ENCODE data around the gene UBP1.
A peak's percentile ranks its signal among the peaks of the same experiment; 100 is the strongest.
"Not testable (repeated sequence)": the region's sequence is repeated elsewhere in the genome, so short reads cannot be mapped to it uniquely, and the experiment has no call there.

The UBP1 gene

GRCh38 chr3:33388374-33389100 is 51.7 kb downstream of the UBP1 start:
- no peak for DNase-seq

GRCh38 chr3:33386631-33387030 is 53.6 kb downstream of the UBP1 start:
- DNase-seq: no peak

GRCh38 chr3:33385423-33385822 is 54.8 kb downstream of the UBP1 start:
- peak; percentile 69 for DNase-seq

GRCh38 chr3:33383951-33384350 is 56.3 kb downstream of the UBP1 start:
- no peak for DNase-seq

GRCh38 chr3:33380653-33381052 is 59.6 kb downstream of the UBP1 start:
- DNase-seq: no peak

GRCh38 chr3:33377931-33378330 is 62.3 kb downstream of the UBP1 start:
- no peak for DNase-seq

- no peak for DNase-seq
Observed at GRCh38 chr3:33377489-33377888, 62.7 kb downstream of the UBP1 start.

GRCh38 chr3:33373082-33373437 is 67.1 kb downstream of the UBP1 start:
- no peak for DNase-seq

GRCh38 chr3:33372218-33373081 is 67.8 kb downstream of the UBP1 start:
- peak; percentile 59 for DNase-seq

GRCh38 chr3:33364531-33365128 is 75.6 kb downstream of the UBP1 start:
- no peak for DNase-seq

- DNase-seq: no peak
Observed at GRCh38 chr3:33364060-33364459, 76.1 kb downstream of the UBP1 start.

GRCh38 chr3:33363113-33363800 is 76.9 kb downstream of the UBP1 start:
- no peak for DNase-seq

- DNase-seq: no peak
Observed at GRCh38 chr3:33360136-33360825, 79.9 kb downstream of the UBP1 start.

GRCh38 chr3:33358172-33358781 is 81.9 kb downstream of the UBP1 start:
- DNase-seq: no peak

- no peak for DNase-seq
Observed at GRCh38 chr3:33355611-33356010, 84.6 kb downstream of the UBP1 start.

GRCh38 chr3:33339758-33340157 is 100.4 kb downstream of the UBP1 start:
- DNase-seq: no peak

GRCh38 chr3:33338936-33339465 is 101.2 kb downstream of the UBP1 start:
- not testable (repeated sequence) for DNase-seq
